IMR-90 (cell line): ENCODE results near the gene COL6A6.

Experiments
- CEBPB ChIP-seq: IDR thresholded peaks from 2 replicates; pipeline ENCODE4 v1.6.1; 2012; ENCODE audit warnings: low read depth, low read length, improper control_type of control experiment
- CHD1 ChIP-seq: IDR thresholded peaks from 2 replicates; pipeline ENCODE4 v1.6.1; 2012; ENCODE audit warnings: low read depth, low read length, improper control_type of control experiment
- CTCF ChIP-seq: conservative IDR thresholded peaks from 2 replicates; pipeline ENCODE4 v1.5.1; 2012; ENCODE audit warnings: mild to moderate bottlenecking, low read depth, low read length, improper control_type of control experiment
- ELK1 ChIP-seq: fragments of 150-350 bp; IDR thresholded peaks from 2 replicates; pipeline ENCODE4 v1.6.1; 2016; ENCODE audit warnings: low read depth, mild to moderate bottlenecking, low read length, moderate library complexity, borderline replicate concordance
- FOS ChIP-seq: fragments of 150-350 bp; IDR thresholded peaks from 2 replicates; pipeline ENCODE4 v1.6.1; 2016; ENCODE audit warnings: low read depth, low read length
- MAFK ChIP-seq: IDR thresholded peaks from 2 replicates; pipeline ENCODE4 v1.6.1; 2012; ENCODE audit warnings: low read depth, low read length, improper control_type of control experiment
- MAZ ChIP-seq: IDR thresholded peaks from 2 replicates; pipeline ENCODE4 v1.6.1; 2012; ENCODE audit warnings: low read depth, mild to moderate bottlenecking, low read length, improper control_type of control experiment, moderate library complexity, borderline replicate concordance
- MXI1 ChIP-seq: IDR thresholded peaks from 2 replicates; pipeline ENCODE4 v1.6.1; 2012; ENCODE audit warnings: low read depth, mild to moderate bottlenecking, low read length, moderate library complexity, borderline replicate concordance
- NFE2L2 ChIP-seq: fragments of 150-350 bp; IDR thresholded peaks from 2 replicates; pipeline ENCODE4 v1.6.1; 2016; ENCODE audit warnings: low read depth, mild to moderate bottlenecking, low read length
- POLR2A ChIP-seq: IDR thresholded peaks from 2 replicates; pipeline ENCODE4 v1.6.1; 2012; ENCODE audit warnings: mild to moderate bottlenecking, low read depth, low read length
- RAD21 ChIP-seq: IDR thresholded peaks from 2 replicates; pipeline ENCODE4 v1.6.1; 2012; ENCODE audit warnings: low read length, improper control_type of control experiment
- RCOR1 ChIP-seq: IDR thresholded peaks from 2 replicates; pipeline ENCODE4 v1.6.1; 2012; ENCODE audit warnings: mild to moderate bottlenecking, low read length, improper control_type of control experiment; ENCODE audit not compliant: insufficient replicate concordance
- RFX5 ChIP-seq: IDR thresholded peaks from 2 replicates; pipeline ENCODE4 v1.8.0; 2012; ENCODE audit warnings: low read depth, mild to moderate bottlenecking, low read length, moderate library complexity
- USF2 ChIP-seq: fragments of 150-350 bp; IDR thresholded peaks from 2 replicates; pipeline ENCODE4 v1.6.1; 2017; ENCODE audit warnings: mild to moderate bottlenecking, antibody characterized with exemption, low read length, low read depth

GRCh38 chr3:130522399-130522798 lies 5.4 kb downstream of the COL6A6 start:
- no peak for TF ChIP-seq ELK1
- no peak for TF ChIP-seq CTCF
- TF ChIP-seq FOS, result no peak
- TF ChIP-seq MAFK, result no peak
- TF ChIP-seq POLR2A, result no peak
- no peak for TF ChIP-seq RAD21
- no peak for TF ChIP-seq USF2
- no peak for TF ChIP-seq CHD1
- no peak for TF ChIP-seq RCOR1
- no peak for TF ChIP-seq CEBPB
- no peak for TF ChIP-seq MXI1
- no peak for TF ChIP-seq RFX5
- no peak for TF ChIP-seq MAZ
- TF ChIP-seq NFE2L2, result no peak
